Thymus (tissue), 14 donors: Measurements from ENCODE around the gene FAM118A. TPM values are rescaled to one million over a fixed set of nuclear protein-coding genes. Genes with fewer than 3 reads are reported as not detected.
"Not testable (repeated sequence)": the region's sequence is repeated elsewhere in the genome, so short reads cannot be mapped to it uniquely, and the experiment has no call there.

Experiments used
- DNase-seq, 9 donors: peaks; one replicate each; pipeline ENCODE4 v3.0.0-alpha.2; 2013; ENCODE audit warnings: low spot score in 9 of 9, low read depth in 6 of 9, missing footprints in 1 of 9
- H3K27ac ChIP-seq, 2 donors: one replicate each; pipeline ENCODE4 v1.5.1; 2013; ENCODE audit warnings: control low read depth in 1 of 2, low read depth in 1 of 2, low read length in 1 of 2, mild to moderate bottlenecking in 1 of 2, moderate library complexity in 1 of 2
- H3K27me3 ChIP-seq, 2 donors: one replicate each; pipeline ENCODE4 v1.5.1; 2013; ENCODE audit warnings: low read length in 1 of 2; ENCODE audit not compliant: control insufficient read depth in 2 of 2, insufficient read depth in 1 of 2
- H3K36me3 ChIP-seq, 2 donors: one replicate each; pipeline ENCODE4 v1.5.1; 2013; ENCODE audit warnings: low read length in 1 of 2, mild to moderate bottlenecking in 1 of 2, moderate library complexity in 1 of 2; ENCODE audit not compliant: control insufficient read depth in 2 of 2, insufficient read depth in 2 of 2
- H3K4me1 ChIP-seq, 2 donors: one replicate each; pipeline ENCODE4 v1.5.1; 2013; ENCODE audit warnings: low read length in 2 of 2; ENCODE audit not compliant: control insufficient read depth in 2 of 2, insufficient read depth in 2 of 2
- H3K4me3 ChIP-seq, 2 donors: one replicate each; pipeline ENCODE4 v1.5.1; 2013; ENCODE audit warnings: low read length in 2 of 2, control low read depth in 1 of 2, mild to moderate bottlenecking in 1 of 2
- H3K9me3 ChIP-seq, 2 donors: one replicate each; pipeline ENCODE4 v1.5.1; 2013; ENCODE audit warnings: low read length in 1 of 2, mild to moderate bottlenecking in 1 of 2; ENCODE audit not compliant: control insufficient read depth in 2 of 2, insufficient read depth in 1 of 2
- WGBS: extraction: QIAGEN DNeasy Blood & Tissue Kit; methylation state at CpG from one replicate; pipeline ENCODE4 v1.1.7; 2013; 5-methylcytosine and 5-hydroxymethylcytosine counted together
- long read RNA-seq, 10 donors: transcript quantifications; one replicate each; lab custom pipeline, GENCODE V29; 2026
- polyA plus RNA-seq: library from polyadenylated mRNA; stranded (reverse); fragments of 200-250 nt; gene quantifications from one replicate; pipeline ENCODE4 v1.2.3, GENCODE V29; 2013
- total RNA-seq: library from RNA; stranded (reverse); fragments of 120-200 nt; gene quantifications from one replicate; pipeline ENCODE4 v1.2.4, GENCODE V29; 2013
- donor health status: healthy.

FAM118A gene
- 24.1 TPM for total RNA-seq
- 43.8 TPM for polyA plus RNA-seq
- long read RNA-seq, donor 1, partial matches to known transcripts: 0 of 1 reads
- long read RNA-seq, donor 1, other reads (novel, unspliced or antisense): 0 of 1 reads
- long read RNA-seq, donor 2, transcript FAM118A-211 (4 exons, 756 nt): minor isoform, 5 of 17 reads
- long read RNA-seq, donor 2, transcript FAM118A-205 (9 exons, 1,776 nt): major isoform, 7 of 17 reads
- long read RNA-seq, donor 2, partial matches to known transcripts: 5 of 17 reads
- long read RNA-seq, donor 2, other reads (novel, unspliced or antisense): 0 of 17 reads
- long read RNA-seq, donor 3, transcript FAM118A-205 (9 exons, 1,776 nt): major isoform, 6 of 7 reads
- long read RNA-seq, donor 3, partial matches to known transcripts: 0 of 7 reads
- long read RNA-seq, donor 3, other reads (novel, unspliced or antisense): 0 of 7 reads
- long read RNA-seq, donor 4, transcript FAM118A-205 (9 exons, 1,776 nt): major isoform, 5 of 9 reads
- long read RNA-seq, donor 4, partial matches to known transcripts: 0 of 9 reads
- long read RNA-seq, donor 4, other reads (novel, unspliced or antisense): 0 of 9 reads
- long read RNA-seq, donor 5, transcript FAM118A-211 (4 exons, 756 nt): major isoform, 8 of 33 reads
- long read RNA-seq, donor 5, partial matches to known transcripts: 20 of 33 reads
- long read RNA-seq, donor 5, other reads (novel, unspliced or antisense): 0 of 33 reads
- long read RNA-seq, donor 6, partial matches to known transcripts: 0 of 3 reads
- long read RNA-seq, donor 6, other reads (novel, unspliced or antisense): 0 of 3 reads
- long read RNA-seq, donor 7, transcript FAM118A-211 (4 exons, 756 nt): major isoform, 5 of 6 reads
- long read RNA-seq, donor 7, partial matches to known transcripts: 0 of 6 reads
- long read RNA-seq, donor 7, other reads (novel, unspliced or antisense): 0 of 6 reads
- long read RNA-seq, donor 8, partial matches to known transcripts: 0 of 4 reads
- long read RNA-seq, donor 8, other reads (novel, unspliced or antisense): 0 of 4 reads
- long read RNA-seq, donor 9, partial matches to known transcripts: 0 of 4 reads
- long read RNA-seq, donor 9, other reads (novel, unspliced or antisense): 0 of 4 reads
- long read RNA-seq, donor 10, partial matches to known transcripts: 0 of 3 reads
- long read RNA-seq, donor 10, other reads (novel, unspliced or antisense): 0 of 3 reads

GRCh38 chr22:45309422-45310227 lies at the start of gene FAM118A:
FAM118A (plus strand) TSS chr22:45309934; CDS start chr22:45322380, 12,446 bp downstream.
- Histone ChIP-seq H3K4me3 (peak within 1 kb of the TSS; percentile 75), H3K36me3 (peaks cover 2 to 3% of the 10 kb centered on the region in 2 donors), H3K27ac (peak within 1 kb of the TSS; percentile 69 to 86), H3K4me1 (peaks cover 14 to 32% of the 10 kb centered on the region in 2 donors), H3K9me3 (no peaks in the 10 kb centered on the region), H3K27me3 (no peaks in the 10 kb centered on the region)
- DNase-seq: peak; percentile 52 to 96 (median 90)
- WGBS: under 1% methylated on average over 95 of the region's 95 CpGs

GRCh38 chr22:45260395-45260759 lies 49.4 kb upstream of the FAM118A start:
- not testable (repeated sequence) for H3K4me3 ChIP-seq, H3K9me3 ChIP-seq, H3K36me3 ChIP-seq, H3K27ac ChIP-seq, DNase-seq
- Histone ChIP-seq H3K4me1 (peaks cover 9 to 22% of the 10 kb centered on the region in 2 donors), H3K27me3 (peaks cover 1 to 19% of the 10 kb centered on the region in 2 donors)
- 96% methylated on average over 9 of the region's 9 CpGs for WGBS

- Histone ChIP-seq H3K4me3 (no peak overlapping the region), H3K4me1 (peaks cover 9 to 22% of the 10 kb centered on the region in 2 donors), H3K27me3 (peaks cover 3 to 28% of the 10 kb centered on the region in 2 donors), H3K9me3 (peaks cover 1 to 10% of the 10 kb centered on the region in 2 donors), H3K27ac (no peak overlapping the region), H3K36me3 (no peaks in the 10 kb centered on the region)
- no peak for DNase-seq
- 94% methylated on average over 20 of the region's 20 CpGs for WGBS
Measured at GRCh38 chr22:45261407-45262088, 48.2 kb upstream of the FAM118A start.

- Histone ChIP-seq H3K4me3 (no peak overlapping the region), H3K27ac (no peak overlapping the region)
Measured at GRCh38 chr22:45262195-45262930, 47.4 kb upstream of the FAM118A start.

GRCh38 chr22:45262931-45263462 lies 46.7 kb upstream of the FAM118A start:
- peaks cover 9 to 22% of the 10 kb centered on the region in 2 donors for H3K4me1 ChIP-seq
- 13% methylated on average over 14 of the region's 14 CpGs for WGBS
- H3K9me3 ChIP-seq: peaks cover 1 to 10% of the 10 kb centered on the region in 2 donors
- peak in 6 of 9 donors; percentile 32 to 74 (median 50) for DNase-seq
- peaks cover 7 to 40% of the 10 kb centered on the region in 2 donors for H3K27me3 ChIP-seq
- no peak overlapping the region for H3K4me3 ChIP-seq
- H3K36me3 ChIP-seq: no peaks in the 10 kb centered on the region
- peak overlapping the region in 1 of 2 donors; percentile 32 for H3K27ac ChIP-seq

More at GRCh38 chr22:45262195-45262930, 47.4 kb upstream of the FAM118A start:
- Histone ChIP-seq H3K27me3 (peaks cover 3 to 34% of the 10 kb centered on the region in 2 donors), H3K9me3 (peaks cover 1 to 10% of the 10 kb centered on the region in 2 donors), H3K36me3 (no peaks in the 10 kb centered on the region), H3K4me1 (peaks cover 9 to 22% of the 10 kb centered on the region in 2 donors)
- WGBS: 68% methylated on average over 13 of the region's 13 CpGs
- DNase-seq: no peak

GRCh38 chr22:45263463-45264269 lies 46.1 kb upstream of the FAM118A start:
- Histone ChIP-seq H3K36me3 (no peaks in the 10 kb centered on the region), H3K27me3 (peaks cover 11 to 46% of the 10 kb centered on the region in 2 donors), H3K4me1 (peaks cover 9 to 24% of the 10 kb centered on the region in 2 donors), H3K4me3 (no peak overlapping the region), H3K9me3 (peaks cover 1 to 10% of the 10 kb centered on the region in 2 donors), H3K27ac (peak overlapping the region in 1 of 2 donors; percentile 32)
- 32% methylated on average over 17 of the region's 17 CpGs for WGBS
- no peak for DNase-seq

GRCh38 chr22:45265535-45265934 lies 44.2 kb upstream of the FAM118A start:
- no peak for DNase-seq
- Histone ChIP-seq H3K9me3 (peaks cover 1 to 10% of the 10 kb centered on the region in 2 donors), H3K36me3 (no peaks in the 10 kb centered on the region), H3K27ac (no peak overlapping the region), H3K27me3 (peaks cover 17 to 62% of the 10 kb centered on the region in 2 donors), H3K4me1 (peaks cover 14 to 33% of the 10 kb centered on the region in 2 donors), H3K4me3 (no peak overlapping the region)
- 72% methylated on average over 7 of the region's 7 CpGs for WGBS
